ENCODE results near the gene STRA6. TPM values are rescaled to one million over a fixed set of nuclear protein-coding genes. Genes with fewer than 3 reads are reported as not detected.
A peak's percentile ranks its signal among the peaks of the same experiment; 100 is the strongest.

The STRA6 gene
- total RNA-seq, 1 donor from 2014 or later, result 111 TPM

- TF ChIP-seq CTCF (IDR thresholded peaks at IDR 0.05; ENCODE audit: unreplicated experiment), result no peak
- peaks cover 36% of the 10 kb centered on the region for H3K4me1 Mint-ChIP-seq
- no peaks in the 10 kb centered on the region for H3K9me3 Mint-ChIP-seq
- no peak overlapping the region for H3K4me3 Mint-ChIP-seq
- DNase-seq (ENCODE audit: low spot score in 2 of 2, unreplicated experiment in 2 of 2), result no peak
- no peak overlapping the region for H3K27ac Mint-ChIP-seq
- peaks cover 27% of the 10 kb centered on the region for H3K27me3 Mint-ChIP-seq (ENCODE audit: low read depth)
- H3K36me3 Mint-ChIP-seq, result no peaks in the 10 kb centered on the region
These were observed 24.4 kb upstream of the STRA6 start for GRCh38 chr15:74226761-74227540.

GRCh38 chr15:74225928-74226327, 23.3 kb upstream of the STRA6 start:
- peaks cover 47% of the 10 kb centered on the region for H3K4me1 Mint-ChIP-seq
- DNase-seq (ENCODE audit: low spot score in 2 of 2, unreplicated experiment in 2 of 2), result no peak
- H3K4me3 Mint-ChIP-seq, result no peak overlapping the region
- no peak for TF ChIP-seq CTCF (IDR thresholded peaks at IDR 0.05; ENCODE audit: unreplicated experiment)
- H3K27ac Mint-ChIP-seq, result no peak overlapping the region
- no peaks in the 10 kb centered on the region for H3K36me3 Mint-ChIP-seq
- peaks cover 25% of the 10 kb centered on the region for H3K27me3 Mint-ChIP-seq (ENCODE audit: low read depth)
- H3K9me3 Mint-ChIP-seq, result no peaks in the 10 kb centered on the region

- peaks cover 26% of the 10 kb centered on the region for H3K27me3 Mint-ChIP-seq (ENCODE audit: low read depth)
- no peak for DNase-seq (ENCODE audit: low spot score in 2 of 2, unreplicated experiment in 2 of 2)
- TF ChIP-seq CTCF (IDR thresholded peaks at IDR 0.05; ENCODE audit: unreplicated experiment), result no peak
- peaks cover 43% of the 10 kb centered on the region for H3K4me1 Mint-ChIP-seq
- H3K9me3 Mint-ChIP-seq, result no peaks in the 10 kb centered on the region
- peak overlapping the region; percentile 25 for H3K27ac Mint-ChIP-seq
- no peak overlapping the region for H3K4me3 Mint-ChIP-seq
- no peaks in the 10 kb centered on the region for H3K36me3 Mint-ChIP-seq
These were observed 19.9 kb upstream of the STRA6 start for GRCh38 chr15:74222240-74223119.

GRCh38 chr15:74221399-74222239, 19.0 kb upstream of the STRA6 start:
- Mint-ChIP-seq H3K27me3 (ENCODE audit: low read depth) (peaks cover 20% of the 10 kb centered on the region), H3K36me3 (no peaks in the 10 kb centered on the region), H3K9me3 (no peaks in the 10 kb centered on the region), H3K4me3 (no peak overlapping the region), H3K4me1 (peaks cover 43% of the 10 kb centered on the region), H3K27ac (no peak overlapping the region)
- no peak for DNase-seq (ENCODE audit: low spot score in 2 of 2, unreplicated experiment in 2 of 2)
- no peak for TF ChIP-seq CTCF (IDR thresholded peaks at IDR 0.05; ENCODE audit: unreplicated experiment)

GRCh38 chr15:74220475-74221248, 18.1 kb upstream of the STRA6 start:
- Mint-ChIP-seq H3K27ac (peak overlapping the region; percentile 3), H3K27me3 (ENCODE audit: low read depth) (peaks cover 16% of the 10 kb centered on the region), H3K4me1 (peaks cover 44% of the 10 kb centered on the region), H3K9me3 (no peaks in the 10 kb centered on the region), H3K4me3 (no peak overlapping the region), H3K36me3 (no peaks in the 10 kb centered on the region)
- TF ChIP-seq CTCF (IDR thresholded peaks at IDR 0.05; ENCODE audit: unreplicated experiment), result no peak
- no peak for DNase-seq (ENCODE audit: low spot score in 2 of 2, unreplicated experiment in 2 of 2)
